Activated T-helper 9 cell treated with anti-CD3 and anti-CD28 coated beads, Interleukin-2, amount 50 U/mL, for 16 hours (primary cell): ENCODE results near the gene PROZ.

Experiments used
- DNase-seq: peaks from one replicate; pipeline ENCODE4 v3.0.0-alpha.2; 2020; ENCODE audit warnings: low read depth

Gene PROZ

DNA sequence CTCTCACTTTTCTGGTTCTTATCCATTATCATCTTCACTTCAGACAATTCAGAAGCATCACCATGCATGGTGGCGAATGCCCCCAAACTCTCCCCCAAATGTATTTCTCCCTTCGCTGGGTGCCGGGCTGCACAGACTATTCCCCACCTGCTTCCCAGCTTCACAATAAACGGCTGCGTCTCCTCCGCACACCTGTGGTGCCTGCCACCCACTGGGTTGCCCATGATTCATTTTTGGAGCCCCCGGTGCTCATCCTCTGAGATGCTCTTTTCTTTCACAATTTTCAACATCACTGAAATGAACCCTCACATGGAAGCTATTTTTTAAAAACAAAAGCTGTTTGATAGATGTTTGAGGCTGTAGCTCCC, 38.6 kb upstream of the PROZ start:
- DNase-seq = no peak

DNA sequence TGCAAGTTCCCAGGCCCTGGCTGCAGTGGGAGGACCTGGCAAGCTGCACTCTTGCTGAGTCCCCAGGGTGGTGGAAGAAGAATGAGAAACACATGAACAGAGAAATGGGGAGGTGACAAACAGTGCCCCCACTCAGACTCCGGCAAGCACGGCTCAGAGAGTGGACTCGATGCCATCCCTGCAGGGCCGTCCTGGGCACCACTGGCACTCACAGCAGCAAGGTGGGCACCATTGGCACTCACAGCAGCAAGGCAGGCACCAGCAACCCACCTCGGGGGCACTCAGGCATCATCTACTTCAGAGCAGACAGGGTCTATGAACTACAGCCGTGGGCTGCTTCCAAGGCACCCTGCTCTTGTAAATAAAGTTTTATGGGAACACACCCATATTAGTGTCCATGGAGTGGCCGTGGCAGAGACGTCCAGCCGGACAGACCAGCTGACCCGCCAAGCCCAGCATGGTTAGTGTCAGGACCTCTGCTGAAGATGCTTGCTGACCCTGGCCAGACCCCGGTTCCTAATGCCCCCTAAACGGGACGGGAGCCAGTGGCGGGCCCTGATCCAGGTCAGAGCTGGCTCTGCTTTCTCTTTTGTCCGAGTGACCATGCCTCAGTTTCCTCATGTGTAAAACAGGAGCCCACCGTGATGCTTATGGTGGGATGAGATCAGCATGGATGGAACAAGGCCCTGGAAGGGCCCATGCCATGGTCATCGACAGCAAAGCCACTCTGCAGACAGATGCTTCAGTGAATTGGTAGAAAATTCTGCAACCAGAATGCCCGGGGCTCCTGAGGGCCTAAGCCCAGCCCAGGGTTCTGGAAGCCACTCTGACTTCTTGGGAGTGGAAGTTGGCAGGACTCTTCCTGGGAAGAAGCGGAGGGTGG, 37.9 kb upstream of the PROZ start:
- no peak for DNase-seq

DNA sequence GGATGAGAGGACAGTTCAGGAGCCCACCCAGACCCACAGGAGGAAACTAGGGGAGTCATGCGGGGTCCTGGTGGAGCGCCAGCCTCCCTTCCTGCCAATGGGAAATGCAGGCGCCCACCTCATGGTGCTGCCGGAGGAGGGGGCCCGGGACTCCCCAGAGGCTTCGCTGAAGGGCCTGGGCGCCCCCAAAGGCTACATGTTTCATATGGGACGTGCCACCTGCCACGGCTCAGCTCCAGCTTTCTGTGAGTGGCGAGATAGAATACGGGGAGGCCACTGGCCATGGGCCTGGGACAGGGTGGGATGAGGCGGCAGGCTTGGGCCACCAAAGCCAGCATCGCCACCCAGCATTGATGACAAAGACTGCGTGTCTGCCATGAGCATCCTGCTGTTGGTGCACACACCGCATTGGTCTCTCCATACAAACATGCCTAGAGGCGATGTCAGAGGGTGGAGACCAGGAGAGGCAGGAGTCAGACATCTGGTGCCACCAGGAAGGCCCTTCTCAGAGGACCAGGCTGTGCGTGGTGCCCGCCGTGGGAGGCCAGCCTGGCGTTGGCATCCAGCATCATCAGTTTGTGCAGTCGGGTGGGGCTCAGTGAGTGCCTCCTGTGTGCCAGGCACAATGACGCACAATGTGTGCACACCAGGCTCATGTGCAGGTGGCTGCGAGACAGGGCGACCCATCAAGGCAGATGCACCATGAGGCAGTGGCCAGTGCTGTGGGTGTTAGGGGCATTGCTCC, 37.1 kb upstream of the PROZ start:
- no peak for DNase-seq

DNA sequence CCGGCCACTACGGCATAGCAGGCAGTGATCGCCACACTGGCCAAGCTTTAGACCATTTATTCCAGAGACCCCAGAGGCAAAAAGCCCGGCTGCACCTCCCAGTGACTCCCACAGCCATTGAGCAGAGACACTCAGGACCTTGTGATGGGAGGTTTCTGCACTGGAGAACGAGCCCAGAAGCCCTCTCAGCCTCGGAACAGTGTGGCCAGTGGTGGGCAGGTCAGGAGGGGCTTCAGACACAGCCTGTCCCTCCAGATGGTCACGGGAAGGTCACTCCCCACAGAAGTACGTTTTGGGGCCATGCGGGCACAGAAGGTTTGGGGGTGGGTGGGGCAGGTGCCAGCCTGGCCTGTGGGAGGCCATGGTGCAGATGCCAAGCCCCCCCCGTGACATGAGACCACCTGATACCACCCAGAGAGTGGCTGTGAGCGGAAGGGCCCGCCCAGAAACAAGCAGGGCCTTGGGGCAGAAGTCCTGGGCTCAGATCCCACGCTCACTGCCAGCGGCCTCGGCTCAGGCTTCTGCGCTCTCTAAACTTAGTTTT, 36.4 kb upstream of the PROZ start:
- no peak for DNase-seq

DNA sequence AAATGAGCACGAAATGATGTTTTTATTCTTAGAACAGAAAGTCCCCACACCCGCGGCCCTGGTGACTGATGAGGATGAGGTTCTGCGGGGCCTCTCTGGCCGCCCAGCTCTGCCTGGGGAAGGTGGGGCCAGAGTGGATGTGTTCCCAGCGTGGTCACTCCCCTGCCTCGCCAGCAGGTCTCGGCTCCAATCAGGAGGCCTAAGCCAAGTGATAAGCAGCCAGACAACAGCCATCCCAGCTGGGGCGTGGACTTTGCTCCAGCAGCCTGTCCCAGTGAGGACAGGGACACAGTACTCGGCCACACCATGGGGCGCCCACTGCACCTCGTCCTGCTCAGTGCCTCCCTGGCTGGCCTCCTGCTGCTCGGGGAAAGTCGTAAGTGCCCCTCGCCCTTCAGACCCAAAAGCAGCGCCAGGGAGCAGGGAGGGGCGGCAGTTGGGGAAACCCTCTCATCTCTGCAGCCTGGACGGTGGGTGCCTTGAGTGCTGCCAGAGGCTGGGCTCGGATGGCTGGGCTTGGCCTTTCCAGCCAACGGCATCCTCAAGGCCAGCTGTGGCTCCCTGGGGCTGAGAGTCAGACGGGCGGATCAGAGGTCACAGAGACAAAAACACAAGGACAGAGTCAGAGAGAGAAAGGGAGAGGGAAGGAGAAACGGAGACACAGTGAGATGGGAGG, 35.8 kb upstream of the PROZ start, which contains the start of gene F10:
F10 (plus strand) TSS at position 250 of the 676 bp plus-strand sequence; CDS start at position 307, 57 bp downstream.
- no peak for DNase-seq

DNA sequence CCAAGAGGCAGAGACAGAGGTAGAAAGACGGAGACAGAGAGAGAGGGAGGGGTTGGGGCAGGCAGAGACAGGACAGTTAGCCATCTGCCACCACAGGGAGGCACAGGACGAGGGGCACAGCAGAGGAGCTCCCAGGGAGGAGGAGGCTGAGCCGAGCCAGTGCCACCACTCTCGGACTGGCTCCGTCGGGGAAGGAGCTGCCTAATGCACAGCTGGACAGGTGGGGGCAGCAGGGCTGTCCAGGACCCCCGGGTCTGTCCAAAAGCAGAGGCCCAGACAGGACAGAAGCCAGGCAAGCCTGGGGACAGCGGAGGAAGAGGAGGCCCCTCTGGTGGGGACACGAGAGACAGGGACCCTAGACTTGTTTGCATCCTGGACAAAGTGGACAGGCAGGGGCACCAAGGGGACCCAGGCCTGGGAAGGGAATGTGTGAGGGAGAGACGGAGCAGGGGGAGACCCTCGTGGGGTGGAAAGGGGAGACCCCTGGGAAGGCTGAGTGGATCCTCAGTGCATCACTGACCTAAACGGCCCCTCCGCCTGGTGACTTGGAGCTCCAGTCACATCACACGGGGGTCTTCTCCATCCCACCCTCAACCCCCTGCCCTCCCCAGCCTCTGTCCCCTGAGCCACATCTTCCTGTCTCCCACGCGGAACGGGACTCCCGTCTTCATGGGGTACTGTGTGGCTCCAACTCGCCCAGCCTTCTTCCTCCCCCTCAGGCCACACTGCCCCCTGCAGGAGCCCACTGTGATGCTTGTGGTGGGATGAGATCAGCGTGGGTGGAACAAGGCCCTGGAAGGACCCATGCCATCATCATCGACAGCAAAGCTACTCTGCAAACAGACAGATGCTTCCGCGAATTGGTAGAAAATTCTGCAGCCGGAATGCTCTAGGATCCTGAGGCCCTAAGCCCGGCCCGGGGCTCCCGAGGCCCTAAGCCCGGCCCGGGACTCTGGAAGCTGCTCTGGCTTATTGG, 34.9 kb upstream of the PROZ start:
- DNase-seq = no peak

DNA sequence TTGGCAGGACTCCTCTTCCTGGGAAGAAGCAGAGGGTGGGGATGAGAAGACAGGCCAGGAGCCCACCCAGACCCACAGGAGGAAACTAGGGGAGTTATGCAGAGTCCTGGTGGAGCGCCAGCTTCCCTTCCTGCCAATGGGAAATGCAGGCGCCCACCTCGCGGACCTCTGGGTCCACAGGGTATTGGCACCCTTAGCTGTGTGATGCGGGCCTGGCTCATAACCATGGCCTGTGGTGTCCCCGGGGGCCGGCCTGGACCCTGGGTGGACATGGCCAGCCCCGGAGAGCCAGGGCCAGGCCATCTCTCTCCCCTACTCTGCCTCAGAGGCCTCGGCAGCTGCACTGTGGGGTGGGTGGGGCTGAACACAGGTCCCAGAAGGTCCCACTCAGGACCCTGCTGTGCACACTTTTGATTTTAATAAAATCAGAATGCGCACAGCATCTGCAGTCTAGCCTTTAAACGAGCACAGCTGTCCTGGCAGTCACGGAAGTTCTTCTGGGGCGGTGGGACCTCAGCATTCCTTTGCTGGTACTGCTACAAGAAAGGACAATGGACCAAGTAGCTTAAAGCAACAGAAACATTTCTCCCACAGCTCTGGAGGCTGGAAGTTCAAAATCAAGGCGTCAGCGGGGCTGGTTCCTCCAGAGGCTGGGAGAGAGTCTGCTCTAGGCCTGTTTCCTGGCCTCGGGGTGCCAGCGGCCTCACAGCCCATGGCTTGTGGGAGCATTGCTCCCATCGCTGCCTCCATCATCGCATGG, 34.1 kb upstream of the PROZ start:
- DNase-seq = no peak

DNA sequence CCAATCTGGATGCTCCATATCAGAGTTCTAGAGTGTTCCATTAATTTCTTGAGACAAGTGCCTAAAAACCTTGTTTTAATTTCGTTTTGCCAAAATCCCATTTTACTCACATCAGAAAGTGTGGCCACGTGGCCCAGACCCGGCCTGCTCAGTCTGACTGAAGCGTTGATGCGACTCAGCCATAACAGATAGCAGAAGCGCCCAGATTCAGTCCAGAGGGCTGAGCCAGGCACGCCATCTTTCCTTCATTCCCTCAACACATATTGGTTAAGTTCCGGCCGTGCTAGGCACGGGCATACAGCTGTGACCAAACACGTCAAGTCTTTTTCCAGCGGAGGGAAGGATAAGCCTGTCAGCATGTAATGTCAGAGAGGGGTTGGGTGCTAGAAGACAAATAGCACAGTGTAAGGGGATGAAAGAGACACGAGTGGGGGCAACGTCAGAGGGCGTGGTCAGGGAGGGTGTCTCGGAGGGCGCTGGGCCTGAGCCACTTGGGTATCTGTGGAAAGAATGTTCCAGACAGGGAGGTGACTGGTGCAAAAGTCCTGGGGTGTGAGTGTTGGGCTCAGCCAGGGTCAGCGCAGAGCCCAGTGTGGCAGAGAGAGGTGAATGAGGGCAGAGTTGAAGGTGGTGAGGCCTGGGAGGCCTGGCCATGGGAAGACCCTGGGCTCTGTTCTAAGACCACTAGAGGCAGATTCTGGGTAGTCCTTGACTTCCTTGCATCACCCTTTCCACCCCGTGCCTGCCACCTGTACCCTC, 32.8 kb upstream of the PROZ start:
- no peak for DNase-seq

DNA sequence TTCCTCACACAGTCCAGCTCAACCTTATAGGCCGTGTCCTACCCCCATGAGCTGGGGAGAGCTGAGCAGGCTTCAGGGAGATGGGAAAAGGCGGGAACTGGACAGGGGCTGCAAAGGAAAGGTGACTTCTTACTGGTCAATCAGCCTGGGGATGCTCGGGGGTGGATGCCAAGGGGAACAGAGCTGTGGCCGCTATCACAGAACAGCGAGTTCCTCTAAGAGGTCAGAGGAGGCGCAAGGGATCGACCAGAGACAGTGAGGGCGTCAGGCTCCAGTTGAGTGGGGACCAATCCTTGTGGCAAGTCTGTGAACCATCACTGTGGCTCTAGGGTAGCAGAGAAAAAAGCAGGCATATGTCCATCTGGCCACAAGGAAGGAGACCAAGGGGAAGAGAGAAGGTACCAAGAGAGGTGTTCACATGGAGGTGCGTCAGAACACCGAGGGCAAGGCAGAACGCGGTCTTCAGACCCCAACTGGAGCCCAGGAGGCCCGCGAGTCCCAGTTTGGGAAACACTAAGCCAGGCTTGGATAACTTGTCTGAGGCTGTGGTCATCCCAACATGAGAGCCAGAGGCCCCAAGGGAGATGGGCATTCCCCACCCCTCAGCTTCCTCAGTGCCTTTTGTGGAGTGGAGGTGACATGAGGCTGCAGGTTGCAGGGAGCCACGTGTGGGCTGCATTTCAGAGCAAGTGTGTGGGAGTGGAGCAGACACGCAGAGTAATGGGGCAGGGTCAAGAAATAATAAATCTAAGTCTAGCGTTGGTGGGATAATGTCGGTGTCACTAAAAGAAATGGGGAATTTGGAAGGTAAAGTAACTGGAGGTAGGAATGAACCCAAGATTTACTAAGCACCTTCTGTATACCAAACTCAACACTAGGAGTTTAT, 31.9 kb upstream of the PROZ start:
- DNase-seq = no peak

DNA sequence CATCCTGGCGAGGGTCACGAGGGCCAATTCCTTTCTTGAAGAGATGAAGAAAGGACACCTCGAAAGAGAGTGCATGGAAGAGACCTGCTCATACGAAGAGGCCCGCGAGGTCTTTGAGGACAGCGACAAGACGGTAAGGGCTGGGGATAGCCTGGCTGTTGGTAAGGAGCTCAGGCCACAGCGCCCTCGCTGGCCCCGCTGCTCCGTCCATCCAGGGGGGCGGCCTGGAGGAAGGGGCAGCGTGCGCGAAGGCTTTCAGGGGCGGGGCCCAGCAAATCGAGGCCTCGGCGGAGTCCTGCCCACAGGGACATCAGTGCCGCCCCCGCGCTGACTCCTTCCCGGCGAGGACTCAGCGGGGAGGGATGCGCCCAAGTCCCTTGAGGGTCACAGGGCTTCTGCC, 29.0 kb upstream of the PROZ start:
- no peak for DNase-seq

DNA sequence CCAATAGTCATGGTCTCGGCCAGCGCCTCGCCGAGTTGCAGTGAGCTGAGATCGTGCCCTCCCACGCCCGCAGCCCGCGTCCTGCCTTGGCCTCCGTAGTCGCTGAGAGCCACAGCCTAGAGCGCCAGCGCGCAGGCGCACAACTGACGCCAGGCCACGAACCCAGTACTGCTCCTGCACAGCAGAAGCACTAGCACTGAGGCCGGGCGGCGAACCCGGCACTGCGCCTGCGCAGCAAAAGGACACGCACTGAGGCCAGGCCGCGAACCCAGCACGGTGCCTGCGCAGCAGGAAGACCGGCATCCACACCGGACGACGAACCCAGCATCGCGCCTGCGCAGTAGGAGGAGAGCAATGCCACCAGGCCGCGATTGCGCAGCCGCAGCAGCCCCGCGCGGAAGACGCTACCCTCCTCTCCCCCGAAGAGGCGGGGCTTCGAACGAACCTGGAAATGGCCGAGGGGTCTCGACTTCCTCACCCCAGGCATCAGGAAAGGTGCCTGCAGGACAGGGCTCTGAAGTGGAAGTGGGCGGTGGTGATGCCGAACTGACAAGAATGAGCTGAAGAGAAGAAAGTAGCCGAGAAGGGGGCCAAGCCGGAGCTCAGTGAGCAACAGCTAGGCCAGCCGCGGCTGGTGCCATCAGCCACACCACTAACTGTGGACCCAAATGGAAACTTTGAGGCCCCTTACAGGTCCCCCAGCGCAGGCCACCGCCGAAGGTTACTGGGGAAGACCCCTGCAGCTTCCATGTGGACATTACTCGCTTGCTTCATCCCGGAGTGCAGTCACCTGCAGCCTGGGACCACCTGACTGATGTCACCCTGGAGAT, 28.3 kb upstream of the PROZ start:
- DNase-seq = no peak

DNA sequence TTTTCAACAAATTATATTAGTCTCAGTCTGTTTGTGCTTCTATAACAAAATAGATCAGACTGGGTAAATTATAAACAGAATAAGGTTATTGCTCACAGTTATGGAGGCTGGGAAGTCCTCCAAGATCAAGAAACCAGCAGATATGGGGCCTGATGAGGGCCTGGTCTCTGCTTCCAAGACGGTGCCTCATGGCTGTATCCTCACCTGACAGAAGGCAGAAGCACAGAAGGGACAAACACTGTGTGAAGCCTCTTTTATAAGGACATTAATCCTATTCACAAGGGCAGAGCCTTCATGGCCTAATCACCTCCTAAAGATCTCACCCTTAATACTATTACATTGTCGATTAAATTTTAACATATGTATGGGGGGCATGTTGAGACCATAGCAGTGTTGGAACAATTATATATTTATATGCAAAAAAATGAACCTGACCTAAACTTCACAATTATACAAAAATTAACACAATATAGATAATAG, 23.1 kb upstream of the PROZ start:
- DNase-seq = no peak

DNA sequence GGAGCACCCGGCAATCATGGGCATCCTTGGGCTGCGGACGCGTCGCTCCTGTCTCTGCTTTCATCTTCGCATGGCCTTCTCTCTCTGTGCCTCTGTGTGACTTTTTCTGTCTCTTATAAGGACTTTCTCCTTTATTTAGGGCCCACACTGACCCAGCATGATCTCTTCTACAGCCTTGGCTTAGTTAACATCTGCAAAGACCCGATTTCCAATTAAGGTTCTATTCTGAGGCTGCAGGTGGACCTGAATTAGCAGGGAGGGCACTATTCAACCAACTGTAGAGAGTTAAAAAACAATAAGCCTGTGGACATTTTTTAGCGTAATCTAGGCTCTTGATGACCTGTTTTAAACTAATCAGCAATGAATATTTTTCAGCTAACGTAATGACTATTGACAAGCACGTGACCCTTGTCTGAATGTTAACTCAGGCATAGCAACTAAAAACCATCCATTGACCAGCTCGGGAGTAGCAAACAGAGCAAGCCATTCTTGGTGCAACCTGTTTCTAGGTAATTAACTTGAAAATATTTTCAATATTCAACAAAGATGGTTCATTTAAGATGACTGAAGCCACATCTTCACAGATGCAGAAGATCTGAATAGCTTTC, 20.7 kb upstream of the PROZ start:
- no peak for DNase-seq

DNA sequence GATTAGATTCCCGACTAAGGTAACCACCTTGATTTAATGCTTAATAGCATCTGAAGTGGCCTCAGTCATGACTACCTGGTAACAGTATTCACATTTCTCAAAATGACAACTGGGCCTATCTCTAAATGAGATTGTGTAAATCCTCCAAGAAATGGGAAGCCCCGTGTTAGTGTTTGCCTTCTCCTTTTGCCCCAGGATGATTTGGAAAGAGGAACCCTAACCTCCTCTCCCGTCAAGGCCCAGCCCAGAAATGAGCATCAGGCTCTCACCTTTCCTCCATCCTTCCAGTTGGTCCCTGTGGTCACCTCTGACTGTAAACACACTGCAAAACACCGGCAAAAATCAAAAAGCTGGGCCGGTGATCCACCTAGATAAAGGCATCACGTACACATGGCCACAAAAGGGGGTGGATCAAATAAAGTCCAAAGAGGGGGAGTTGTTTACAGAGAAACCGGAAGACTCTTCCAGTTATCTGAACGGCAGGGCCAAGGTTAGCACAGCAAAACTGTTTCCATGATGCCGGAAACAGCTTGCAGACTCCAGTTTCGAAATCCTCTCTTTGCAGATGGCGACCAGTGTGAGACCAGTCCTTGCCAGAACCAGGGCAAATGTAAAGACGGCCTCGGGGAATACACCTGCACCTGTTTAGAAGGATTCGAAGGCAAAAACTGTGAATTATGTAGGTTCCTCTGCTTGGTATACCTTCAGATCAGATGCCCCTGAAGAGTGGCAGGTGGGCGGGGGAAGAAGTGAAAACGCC, 19.5 kb upstream of the PROZ start:
- DNase-seq = no peak

DNA sequence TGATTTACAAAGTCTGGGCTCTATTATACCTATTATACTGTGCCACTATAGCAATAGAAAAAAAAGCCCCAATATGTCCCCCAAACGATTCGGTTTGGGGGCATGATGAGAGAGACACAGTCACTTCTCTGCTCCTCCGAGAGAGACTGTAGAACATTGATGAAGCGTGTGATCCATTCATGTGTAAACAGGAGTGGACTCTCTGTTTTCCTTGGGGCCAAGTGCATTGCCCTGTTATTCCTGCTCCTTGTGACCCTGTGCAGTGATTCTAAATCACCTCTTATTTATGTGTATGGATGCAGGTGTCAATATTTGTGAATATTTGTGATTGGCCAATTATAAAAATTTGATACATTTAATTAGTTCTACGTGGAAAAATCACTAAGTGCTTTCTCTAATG, 18.9 kb upstream of the PROZ start:
- no peak for DNase-seq
